ENCODE results near the gene CHID1.

The CHID1 gene

GRCh38 chr11:830295-831117 lies 80.1 kb downstream of the CHID1 start:
- no peak overlapping the region for H2BK120ac ChIP-seq (ENCODE audit: insufficient read depth, low read length, poor library complexity)
- peak overlapping the region; percentile 35 for H2AFZ ChIP-seq (ENCODE audit: insufficient read depth, low read length, poor library complexity)
- peaks cover 33% of the 10 kb centered on the region for H3K27me3 ChIP-seq (ENCODE audit: insufficient read depth, low read length)
- peaks cover 12% of the 10 kb centered on the region for H3K79me2 ChIP-seq (ENCODE audit: control insufficient read depth, insufficient read depth, low read length, poor library complexity)
- no peak overlapping the region for H3K14ac ChIP-seq (ENCODE audit: low read length)
- H3K9ac ChIP-seq (ENCODE audit: low read length): no peak overlapping the region
- no peak overlapping the region for H2BK5ac ChIP-seq (ENCODE audit: low read depth, low read length, poor library complexity)
- no peak overlapping the region for H3K18ac ChIP-seq (ENCODE audit: low read length)
- H3K27ac ChIP-seq (ENCODE audit: low read depth, low read length): no peak overlapping the region
- peak in 1 of 2 donors; percentile 65 for DNase-seq
- WGBS (ENCODE audit: extremely low coverage, insufficient coverage, insufficient read length): no CpG with 5 or more reads among the region's 78 CpGs
- peak overlapping the region; percentile 67 for H3K4me2 ChIP-seq (ENCODE audit: low read length)
- H4K91ac ChIP-seq (ENCODE audit: low read depth, low read length): no peak overlapping the region
- H4K8ac ChIP-seq (ENCODE audit: low read depth, low read length): peak overlapping the region; percentile 28
- H2AK5ac ChIP-seq (ENCODE audit: low read length): no peak overlapping the region
- no peak overlapping the region for H3K23ac ChIP-seq (ENCODE audit: low read length)
- no peak overlapping the region for H2BK12ac ChIP-seq (ENCODE audit: low read length)
- H3K9me3 ChIP-seq (ENCODE audit: insufficient read depth, low read depth, low read length): peaks cover 5% of the 10 kb centered on the region
- no peak overlapping the region for H4K12ac ChIP-seq (ENCODE audit: low read depth, low read length)
- peaks cover 52 to 57% of the 10 kb centered on the region in 2 experiments for H3K4me1 ChIP-seq (ENCODE audit: control insufficient read depth in 1 of 2, insufficient read depth in 2 of 2, low read length in 2 of 2)
- no peak overlapping the region for H3K4ac ChIP-seq (ENCODE audit: low read depth, low read length)
- H3K79me1 ChIP-seq (ENCODE audit: low read length): peaks cover 23% of the 10 kb centered on the region
- no peak overlapping the region for H3K4me3 ChIP-seq (ENCODE audit: low read depth, low read length)
- peaks cover 2 to 4% of the 10 kb centered on the region in 2 experiments for H3K36me3 ChIP-seq (ENCODE audit: control insufficient read depth in 1 of 2, insufficient read depth in 2 of 2, low read length in 2 of 2)

GRCh38 chr11:829847-830294 lies 80.7 kb downstream of the CHID1 start:
- Histone ChIP-seq H3K4me2 (ENCODE audit: low read length) (peak overlapping the region; percentile 67), H3K23ac (ENCODE audit: low read length) (no peak overlapping the region), H3K9me3 (ENCODE audit: insufficient read depth, low read depth, low read length) (peaks cover 5% of the 10 kb centered on the region), H3K27me3 (ENCODE audit: insufficient read depth, low read length) (peaks cover 33% of the 10 kb centered on the region), H3K79me2 (ENCODE audit: control insufficient read depth, insufficient read depth, low read length, poor library complexity) (peaks cover 12% of the 10 kb centered on the region), H3K4me1 (ENCODE audit: control insufficient read depth in 1 of 2, insufficient read depth in 2 of 2, low read length in 2 of 2) (peaks cover 50 to 55% of the 10 kb centered on the region in 2 experiments), H4K91ac (ENCODE audit: low read depth, low read length) (no peak overlapping the region), H3K79me1 (ENCODE audit: low read length) (peaks cover 23% of the 10 kb centered on the region), H4K12ac (ENCODE audit: low read depth, low read length) (no peak overlapping the region), H2AK5ac (ENCODE audit: low read length) (no peak overlapping the region), H2AFZ (ENCODE audit: insufficient read depth, low read length, poor library complexity) (peak overlapping the region; percentile 50), H2BK5ac (ENCODE audit: low read depth, low read length, poor library complexity) (no peak overlapping the region), H3K36me3 (ENCODE audit: control insufficient read depth in 1 of 2, insufficient read depth in 2 of 2, low read length in 2 of 2) (peaks cover 5 to 8% of the 10 kb centered on the region in 2 experiments), H3K4me3 (ENCODE audit: low read depth, low read length) (peak overlapping the region; percentile 32), H3K14ac (ENCODE audit: low read length) (peak overlapping the region; percentile 19), H3K9ac (ENCODE audit: low read length) (no peak overlapping the region), H3K27ac (ENCODE audit: low read depth, low read length) (no peak overlapping the region), H4K8ac (ENCODE audit: low read depth, low read length) (peak overlapping the region; percentile 33), H3K18ac (ENCODE audit: low read length) (peak overlapping the region; percentile 7), H2BK120ac (ENCODE audit: insufficient read depth, low read length, poor library complexity) (no peak overlapping the region), H2BK12ac (ENCODE audit: low read length) (no peak overlapping the region), H3K4ac (ENCODE audit: low read depth, low read length) (no peak overlapping the region)
- WGBS (ENCODE audit: extremely low coverage, insufficient coverage, insufficient read length): no CpG with 5 or more reads among the region's 39 CpGs
- DNase-seq: no peak

- Histone ChIP-seq H2AFZ (ENCODE audit: insufficient read depth, low read length, poor library complexity) (no peak overlapping the region), H3K23ac (ENCODE audit: low read length) (no peak overlapping the region), H3K79me2 (ENCODE audit: control insufficient read depth, insufficient read depth, low read length, poor library complexity) (peaks cover 12% of the 10 kb centered on the region), H2BK12ac (ENCODE audit: low read length) (no peak overlapping the region), H3K9me3 (ENCODE audit: insufficient read depth, low read depth, low read length) (peaks cover 5% of the 10 kb centered on the region), H4K8ac (ENCODE audit: low read depth, low read length) (no peak overlapping the region), H2AK5ac (ENCODE audit: low read length) (no peak overlapping the region), H3K4me2 (ENCODE audit: low read length) (peak overlapping the region; percentile 67), H3K14ac (ENCODE audit: low read length) (no peak overlapping the region), H3K18ac (ENCODE audit: low read length) (peak overlapping the region; percentile 7), H3K27ac (ENCODE audit: low read depth, low read length) (no peak overlapping the region), H3K4me3 (ENCODE audit: low read depth, low read length) (peak overlapping the region; percentile 14), H2BK5ac (ENCODE audit: low read depth, low read length, poor library complexity) (no peak overlapping the region), H3K9ac (ENCODE audit: low read length) (no peak overlapping the region), H3K79me1 (ENCODE audit: low read length) (peaks cover 23% of the 10 kb centered on the region), H3K4me1 (ENCODE audit: control insufficient read depth in 1 of 2, insufficient read depth in 2 of 2, low read length in 2 of 2) (peaks cover 45 to 49% of the 10 kb centered on the region in 2 experiments), H4K12ac (ENCODE audit: low read depth, low read length) (no peak overlapping the region), H3K36me3 (ENCODE audit: control insufficient read depth in 1 of 2, insufficient read depth in 2 of 2, low read length in 2 of 2) (peaks cover 10% of the 10 kb centered on the region in 2 experiments), H3K27me3 (ENCODE audit: insufficient read depth, low read length) (peaks cover 33% of the 10 kb centered on the region), H2BK120ac (ENCODE audit: insufficient read depth, low read length, poor library complexity) (no peak overlapping the region), H3K4ac (ENCODE audit: low read depth, low read length) (no peak overlapping the region), H4K91ac (ENCODE audit: low read depth, low read length) (no peak overlapping the region)
- WGBS (ENCODE audit: extremely low coverage, insufficient coverage, insufficient read length): no CpG with 5 or more reads among the region's 40 CpGs
- no peak for DNase-seq
Observed at GRCh38 chr11:829176-829846, 81.3 kb downstream of the CHID1 start.

- Histone ChIP-seq H2AFZ (ENCODE audit: insufficient read depth, low read length, poor library complexity) (no peak overlapping the region), H3K9ac (ENCODE audit: low read length) (no peak overlapping the region), H3K79me1 (ENCODE audit: low read length) (peaks cover 21% of the 10 kb centered on the region), H2BK120ac (ENCODE audit: insufficient read depth, low read length, poor library complexity) (no peak overlapping the region), H4K8ac (ENCODE audit: low read depth, low read length) (no peak overlapping the region), H3K9me3 (ENCODE audit: insufficient read depth, low read depth, low read length) (peaks cover 5% of the 10 kb centered on the region), H4K12ac (ENCODE audit: low read depth, low read length) (no peak overlapping the region), H2BK12ac (ENCODE audit: low read length) (no peak overlapping the region), H2AK5ac (ENCODE audit: low read length) (no peak overlapping the region), H3K14ac (ENCODE audit: low read length) (no peak overlapping the region), H3K4me1 (ENCODE audit: control insufficient read depth in 1 of 2, insufficient read depth in 2 of 2, low read length in 2 of 2) (peaks cover 40 to 45% of the 10 kb centered on the region in 2 experiments), H3K4ac (ENCODE audit: low read depth, low read length) (no peak overlapping the region), H3K79me2 (ENCODE audit: control insufficient read depth, insufficient read depth, low read length, poor library complexity) (peaks cover 8% of the 10 kb centered on the region), H2BK5ac (ENCODE audit: low read depth, low read length, poor library complexity) (no peak overlapping the region), H3K36me3 (ENCODE audit: control insufficient read depth in 1 of 2, insufficient read depth in 2 of 2, low read length in 2 of 2) (peaks cover 16% of the 10 kb centered on the region in 2 experiments), H3K4me2 (ENCODE audit: low read length) (no peak overlapping the region), H3K18ac (ENCODE audit: low read length) (no peak overlapping the region), H4K91ac (ENCODE audit: low read depth, low read length) (no peak overlapping the region), H3K27ac (ENCODE audit: low read depth, low read length) (no peak overlapping the region), H3K4me3 (ENCODE audit: low read depth, low read length) (no peak overlapping the region), H3K27me3 (ENCODE audit: insufficient read depth, low read length) (peaks cover 33% of the 10 kb centered on the region), H3K23ac (ENCODE audit: low read length) (no peak overlapping the region)
- no peak for DNase-seq
- no CpG with 5 or more reads among the region's 21 CpGs for whole genome bisulfite sequencing (ENCODE audit: extremely low coverage, insufficient coverage, insufficient read length)
Observed at GRCh38 chr11:828506-829175, 82.0 kb downstream of the CHID1 start.
